ENCODE results near the gene FGD6.
"Not testable (repeated sequence)": the region's sequence is repeated elsewhere in the genome, so short reads cannot be mapped to it uniquely, and the experiment has no call there.

FGD6 gene

DNA sequence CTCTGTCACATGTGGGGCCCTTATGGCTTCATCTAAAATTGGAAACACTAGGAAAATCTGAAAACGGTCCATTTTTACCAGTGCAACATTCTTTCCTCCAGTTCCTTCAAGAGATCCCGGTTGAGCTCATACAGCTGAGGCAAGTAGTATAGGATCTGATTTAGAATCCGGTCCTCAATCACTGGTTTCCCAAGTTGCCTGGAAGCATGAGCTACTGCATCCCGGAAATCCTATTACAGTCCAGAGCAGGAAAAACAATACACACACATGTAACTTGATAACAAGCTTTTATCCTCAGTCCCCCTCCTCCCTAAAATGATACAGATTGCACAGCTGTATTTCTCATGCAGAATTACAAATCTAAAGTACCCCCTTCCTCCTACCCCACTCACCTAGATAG lies 76.0 kb downstream of the FGD6 start:
- DNase-seq (ENCODE audit: low read depth, low spot score), result no peak

GRCh38 chr12:95138031-95138430 lies 79.2 kb downstream of the FGD6 start:
- POLR2A ChIA-PET; H3K4me3 ChIP-seq (ENCODE audit: low read depth, low read length); DNase-seq (ENCODE audit: low read depth, low spot score): not testable (repeated sequence)
- CTCF ChIA-PET, result interaction anchor here (1.3 kb wide), 1 partner anchor 13 kb away, joined by 4 read pairs; no protein-coding TSS in a partner anchor

More for the DNA sequence above, 76.0 kb downstream of the FGD6 start:
- POLR2A ChIA-PET, result no interaction called here
- no peak for TF ChIP-seq CTCF (IDR thresholded peaks at IDR 0.05; ENCODE audit: insufficient read depth, low read length, missing control alignments)
- no peak overlapping the region for H3K4me3 ChIP-seq (ENCODE audit: low read depth, low read length)
- CTCF ChIA-PET, result interaction anchor here (1.0 to 1.6 kb wide), 2 partner anchors 9 to 24 kb away, joined by 3 to 5 read pairs; no protein-coding TSS in a partner anchor

GRCh38 chr12:95136598-95136997 lies 80.7 kb downstream of the FGD6 start:
- CTCF ChIA-PET, result interaction anchor here (0.7 to 1.3 kb wide), 2 partner anchors 14 to 199 kb away, joined by 3 to 4 read pairs; no protein-coding TSS in a partner anchor
- no peak for TF ChIP-seq CTCF (IDR thresholded peaks at IDR 0.05; ENCODE audit: insufficient read depth, low read length, missing control alignments)

DNA sequence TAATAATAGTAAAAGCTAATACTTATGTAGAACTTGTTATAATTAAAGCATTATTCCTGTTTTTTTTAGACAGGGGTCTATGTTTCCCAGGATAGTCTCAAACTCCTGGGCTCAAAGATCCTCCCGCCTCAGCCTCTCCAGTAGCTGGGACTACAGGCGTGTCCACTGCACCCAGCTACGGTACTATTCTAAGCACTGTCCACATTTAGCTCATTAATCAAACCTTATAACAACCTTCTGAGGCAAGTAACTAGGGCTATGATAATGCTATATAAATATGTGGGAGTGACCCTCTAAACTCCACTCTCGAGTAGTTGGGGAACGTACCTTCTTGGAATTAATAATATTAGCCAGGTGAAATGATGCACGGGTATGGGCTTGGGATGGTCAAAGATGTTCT lies 83.2 kb downstream of the FGD6 start:
- H3K4me3 ChIP-seq (ENCODE audit: low read depth, low read length), result no peak overlapping the region
- TF ChIP-seq CTCF (IDR thresholded peaks at IDR 0.05; ENCODE audit: insufficient read depth, low read length, missing control alignments), result no peak
- POLR2A ChIA-PET, result no interaction called here
- CTCF ChIA-PET, result interaction anchor here (0.9 to 1.1 kb wide), 2 partner anchors 30 to 65 kb away, joined by 3 read pairs; no protein-coding TSS in a partner anchor
- DNase-seq (ENCODE audit: low read depth, low spot score), result no peak

More at GRCh38 chr12:95136598-95136997, 80.7 kb downstream of the FGD6 start:
- POLR2A ChIA-PET, result no interaction called here
- H3K4me3 ChIP-seq (ENCODE audit: low read depth, low read length), result no peak overlapping the region
- no peak for DNase-seq (ENCODE audit: low read depth, low spot score)

GRCh38 chr12:95131589-95132340 lies 85.5 kb downstream of the FGD6 start:
- DNase-seq (ENCODE audit: low read depth, low spot score), result no peak
- CTCF ChIA-PET, result interaction anchor here (2.7 kb wide), 1 partner anchor 15 kb away, joined by 13 read pairs; no protein-coding TSS in a partner anchor
- POLR2A ChIA-PET, result interaction anchor here (0.6 kb wide), 1 partner anchor 18 kb away, joined by 4 read pairs; no protein-coding TSS in a partner anchor
- no peak overlapping the region for H3K4me3 ChIP-seq (ENCODE audit: low read depth, low read length)
- TF ChIP-seq CTCF (IDR thresholded peaks at IDR 0.05; ENCODE audit: insufficient read depth, low read length, missing control alignments), result no peak

DNA sequence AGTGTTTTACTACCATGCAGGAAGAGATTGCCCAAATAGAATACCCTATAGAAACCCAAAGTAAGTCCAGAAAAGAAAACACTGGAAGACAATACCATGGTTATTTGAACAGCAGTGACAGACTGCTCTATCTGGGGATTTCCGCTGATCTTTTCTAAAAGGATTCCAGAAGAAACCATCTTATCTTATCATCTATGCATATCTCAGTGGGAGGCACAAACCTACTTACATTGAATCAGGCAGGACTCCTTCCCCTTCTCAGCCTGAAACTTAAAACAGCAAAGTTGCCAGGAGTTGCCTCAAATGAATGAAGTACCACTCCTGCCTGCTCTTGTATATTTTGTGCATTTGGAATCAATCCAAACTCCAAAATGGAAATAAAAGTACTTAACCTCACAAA lies 87.2 kb downstream of the FGD6 start:
- ChIA-PET CTCF (interaction anchor here (2.7 kb wide), 1 partner anchor 13 kb away, joined by 13 read pairs; no protein-coding TSS in a partner anchor), POLR2A (no interaction called here)
- DNase-seq (ENCODE audit: low read depth, low spot score), result no peak
- H3K4me3 ChIP-seq (ENCODE audit: low read depth, low read length), result no peak overlapping the region
- TF ChIP-seq CTCF (IDR thresholded peaks at IDR 0.05; ENCODE audit: insufficient read depth, low read length, missing control alignments), result no peak
